GM21528 (cell line): ENCODE data around the gene DNAJB6.

Experiments
- ATAC-seq: cut with Tn5 transposase; IDR thresholded peaks from one replicate; pipeline ENCODE4 v1.9.1; 2021; ENCODE audit warnings: mild to moderate bottlenecking, moderate library complexity; ENCODE audit not compliant: unreplicated experiment, low FRiP score

The DNAJB6 gene

DNA sequence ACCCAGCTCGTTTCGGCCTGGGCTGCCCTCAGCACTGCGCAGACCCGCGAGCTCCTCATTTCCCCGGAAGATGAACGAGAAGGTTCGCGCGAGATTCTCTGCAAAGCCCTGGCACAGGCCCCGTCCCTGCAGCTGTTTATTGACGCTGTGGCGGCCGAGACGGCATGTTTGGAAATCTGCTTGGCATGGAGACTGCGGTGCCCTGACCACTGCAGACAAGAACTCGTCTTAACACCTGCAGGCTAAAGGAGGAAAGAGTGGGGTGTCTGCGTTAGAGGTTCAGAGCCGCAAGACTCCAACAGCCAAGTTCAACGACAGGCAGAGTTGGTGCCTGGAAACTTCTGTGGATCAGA lies 125.6 kb downstream of the DNAJB6 start:
- no peak for ATAC-seq

- ATAC-seq: no peak
Measured at GRCh38 chr7:157462840-157463239, 126.0 kb downstream of the DNAJB6 start.

DNA sequence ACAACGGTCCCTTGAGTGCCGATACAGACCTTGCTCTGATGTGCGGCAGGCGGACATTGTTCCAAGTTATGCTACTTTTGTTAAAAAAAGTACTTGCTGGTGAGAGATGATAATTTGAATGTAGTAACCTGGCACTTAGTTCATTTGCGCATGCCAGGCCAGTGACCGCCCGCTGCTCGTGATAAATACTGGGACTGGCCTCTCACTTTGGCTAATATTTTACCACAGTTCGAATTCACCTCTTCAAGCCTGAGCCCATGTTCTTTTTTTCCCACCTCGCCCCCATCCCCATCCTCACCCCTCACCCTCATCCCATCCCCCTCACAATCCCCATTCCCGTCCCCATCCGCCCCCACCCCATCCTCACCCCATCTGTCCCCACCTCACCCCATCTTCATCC lies 126.4 kb downstream of the DNAJB6 start:
- no peak for ATAC-seq

GRCh38 chr7:157464111-157464970 lies 127.5 kb downstream of the DNAJB6 start:
- no peak for ATAC-seq

DNA sequence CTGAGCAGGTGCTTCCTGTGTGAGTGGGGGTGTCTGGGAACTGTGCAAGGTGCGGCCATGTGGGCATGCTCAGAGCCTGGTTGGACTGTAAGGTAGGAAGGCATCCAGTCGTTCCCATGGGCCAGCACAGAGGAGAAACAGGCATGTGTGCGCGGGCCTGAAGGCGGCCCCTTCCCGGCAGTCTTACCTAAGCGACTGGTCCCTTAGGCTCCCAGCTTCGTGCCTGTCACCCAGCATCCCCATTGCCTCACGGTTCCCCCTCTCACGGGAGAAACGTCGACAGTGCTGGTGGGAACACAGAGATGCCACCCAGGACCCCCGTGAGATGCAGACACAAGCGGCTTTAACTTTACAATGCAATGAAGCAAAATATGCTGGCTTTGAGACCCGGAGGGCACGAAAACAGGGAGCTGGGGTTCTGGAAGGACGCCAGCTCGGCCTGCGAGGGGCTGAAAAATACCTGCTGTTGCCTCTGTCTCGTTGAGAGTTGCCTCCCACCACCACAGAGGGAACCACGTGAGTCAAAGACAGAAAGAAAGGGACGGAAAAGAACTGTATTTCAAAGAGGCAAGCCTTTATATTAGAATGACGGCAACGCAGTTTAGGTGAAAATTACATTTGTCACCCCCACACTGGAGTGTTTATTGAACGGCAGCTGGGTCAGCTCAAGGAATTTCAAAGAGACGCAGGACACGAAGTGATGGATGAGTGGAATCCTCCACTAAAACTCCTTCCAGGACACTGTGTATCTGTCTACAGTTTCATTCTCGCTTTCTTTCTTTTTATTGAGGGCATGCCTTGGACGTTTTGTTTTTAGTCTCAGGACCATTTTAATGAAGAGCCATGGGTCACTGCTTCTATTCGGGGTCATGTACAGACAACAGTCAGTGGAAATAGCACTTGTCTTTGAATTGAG lies 128.4 kb downstream of the DNAJB6 start:
- ATAC-seq: no peak

GRCh38 chr7:157465891-157466866 lies 129.4 kb downstream of the DNAJB6 start:
- ATAC-seq: no peak

GRCh38 chr7:157466867-157467261 lies 130.1 kb downstream of the DNAJB6 start:
- ATAC-seq: no peak
